NCI-H1105 (cell line): Measurements from ENCODE around the gene ARHGAP40.

ENCODE experiments used
- DNase-seq: peaks from one replicate; lab custom pipeline; 2025; lab: John Stamatoyannopoulos, UW

The ARHGAP40 gene

DNA sequence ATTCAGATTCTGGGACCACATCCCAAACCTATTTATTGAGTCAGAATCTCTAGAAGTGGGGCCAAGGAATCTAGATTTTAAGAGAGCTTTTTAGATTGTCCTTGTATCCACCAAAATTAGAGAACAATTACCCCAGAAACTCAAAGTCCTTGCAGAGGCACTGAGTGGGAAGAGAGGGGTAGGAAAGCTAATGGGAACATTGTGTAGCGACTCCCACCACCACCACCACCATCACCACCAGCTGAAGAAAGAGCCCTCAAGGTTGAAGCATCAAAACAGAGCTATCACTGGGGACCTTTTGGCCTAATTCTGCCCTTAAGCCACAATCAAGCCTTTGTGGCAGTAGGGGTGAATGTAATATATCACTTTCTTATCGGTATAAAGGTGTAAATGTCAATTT, 83.7 kb downstream of the ARHGAP40 start:
- no peak for DNase-seq

DNA sequence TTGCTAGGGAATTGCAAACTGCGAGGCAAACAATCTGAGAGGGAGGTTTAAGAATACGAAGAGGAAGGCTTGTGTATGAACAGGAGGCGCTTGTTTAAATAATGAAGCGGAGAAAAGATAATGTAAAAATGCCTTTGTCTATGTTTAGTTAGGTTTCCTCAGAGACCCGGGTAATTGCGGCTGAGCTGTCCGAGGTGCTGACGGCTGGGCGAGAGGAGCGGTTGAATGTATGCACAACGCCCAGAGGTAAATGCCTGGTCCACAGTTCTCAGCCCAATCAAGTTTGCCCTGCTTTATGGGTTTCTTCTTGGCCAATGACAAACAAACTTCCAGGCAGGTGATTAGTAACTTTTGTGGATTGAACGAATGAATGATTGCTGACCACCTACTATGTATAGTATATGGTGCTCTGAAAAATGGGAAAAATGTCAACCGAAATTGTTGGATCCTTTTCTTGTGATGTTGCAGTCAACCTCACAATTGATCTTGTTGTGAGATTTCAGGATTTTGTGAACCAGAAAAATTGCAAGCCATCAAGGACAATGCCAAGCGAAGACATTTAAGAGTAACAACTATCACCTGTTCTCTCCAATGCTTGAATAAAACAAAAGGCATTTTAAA, 84.4 kb downstream of the ARHGAP40 start:
- no peak for DNase-seq

DNA sequence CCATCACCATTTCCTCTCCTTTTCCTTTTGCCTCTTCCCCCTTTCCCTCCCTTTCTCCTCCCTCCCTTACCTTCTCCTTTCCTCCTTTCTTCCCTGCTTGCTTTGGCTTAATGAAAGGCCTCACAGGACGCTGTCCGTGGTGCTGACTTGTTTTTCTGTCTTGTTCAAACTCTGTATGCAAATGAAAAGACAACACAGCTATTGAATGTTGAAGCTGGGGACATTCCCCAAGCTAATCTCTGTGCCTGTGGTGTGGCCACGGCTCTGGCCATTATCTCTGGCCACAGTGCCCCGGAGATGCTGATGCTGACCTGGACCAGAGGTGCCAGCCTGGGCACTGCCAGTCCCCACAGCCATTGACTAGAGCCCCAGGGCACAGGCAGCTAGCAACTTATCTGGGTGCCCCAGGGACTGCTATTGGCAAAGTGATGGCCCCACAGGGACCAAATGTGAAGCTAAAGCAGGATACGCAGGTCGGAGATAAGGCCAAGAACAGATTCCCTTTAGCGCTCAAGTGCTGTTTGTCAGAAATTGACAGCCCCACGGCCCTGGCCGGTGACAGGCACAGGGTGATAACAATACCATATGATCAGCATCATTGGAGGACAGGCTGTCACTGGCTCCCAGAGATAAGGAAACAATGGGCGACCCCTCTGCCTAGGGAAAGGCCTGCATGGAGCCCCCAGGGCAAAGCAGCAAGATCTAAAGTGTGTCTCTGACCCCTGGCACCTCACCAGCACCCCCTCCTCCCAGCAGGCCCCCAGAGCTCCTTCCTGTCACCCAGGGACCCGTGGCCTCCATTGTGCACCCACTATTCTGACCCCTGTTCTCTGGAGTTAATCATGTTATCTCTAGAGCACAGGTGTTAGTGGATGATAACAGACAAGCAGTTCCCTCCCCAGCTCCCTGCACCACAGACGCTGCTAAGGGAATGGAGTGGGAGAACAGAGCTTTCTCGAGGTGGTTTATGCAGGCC, 91.1 kb downstream of the ARHGAP40 start:
- no peak for DNase-seq

DNA sequence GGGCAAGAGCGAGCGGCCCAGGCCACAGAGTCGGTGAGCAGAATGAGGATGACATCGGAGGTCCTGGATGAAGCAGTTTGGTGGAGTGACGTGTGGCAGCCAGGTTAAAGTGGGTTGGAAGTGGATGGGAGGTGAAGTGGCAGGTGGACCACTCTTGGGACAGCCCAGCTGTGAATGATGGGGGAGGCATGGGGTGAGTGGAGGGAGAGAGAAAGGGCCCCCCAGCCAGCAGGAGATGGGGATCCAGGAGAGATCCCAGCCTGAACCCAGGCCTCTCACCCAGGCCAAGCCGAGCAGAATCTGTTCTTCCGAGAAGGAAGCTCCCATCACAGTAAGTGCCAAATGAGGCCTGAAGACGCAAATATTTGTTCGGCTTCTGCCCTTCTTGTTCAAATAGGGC, 95.7 kb downstream of the ARHGAP40 start:
- DNase-seq: no peak

DNA sequence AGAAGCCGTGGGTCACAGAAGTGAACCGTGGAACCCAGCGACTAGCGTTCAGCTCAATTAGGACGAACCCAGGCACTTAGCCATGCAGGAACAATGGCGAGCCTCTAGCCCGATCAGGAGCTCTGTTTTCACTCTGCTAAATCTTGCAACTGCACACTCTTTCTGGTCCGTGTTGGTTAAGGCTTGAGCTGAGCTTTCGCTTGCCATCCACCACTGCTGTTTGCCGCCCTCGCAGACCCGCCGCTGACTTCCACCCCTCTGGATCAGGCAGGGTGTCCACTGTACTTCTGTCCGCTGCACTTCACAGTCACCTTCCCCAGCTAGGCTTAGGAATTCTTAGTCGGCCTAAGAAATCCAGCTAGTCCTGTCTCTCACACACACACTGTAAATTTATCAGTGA, 96.9 kb downstream of the ARHGAP40 start:
- no peak for DNase-seq

DNA sequence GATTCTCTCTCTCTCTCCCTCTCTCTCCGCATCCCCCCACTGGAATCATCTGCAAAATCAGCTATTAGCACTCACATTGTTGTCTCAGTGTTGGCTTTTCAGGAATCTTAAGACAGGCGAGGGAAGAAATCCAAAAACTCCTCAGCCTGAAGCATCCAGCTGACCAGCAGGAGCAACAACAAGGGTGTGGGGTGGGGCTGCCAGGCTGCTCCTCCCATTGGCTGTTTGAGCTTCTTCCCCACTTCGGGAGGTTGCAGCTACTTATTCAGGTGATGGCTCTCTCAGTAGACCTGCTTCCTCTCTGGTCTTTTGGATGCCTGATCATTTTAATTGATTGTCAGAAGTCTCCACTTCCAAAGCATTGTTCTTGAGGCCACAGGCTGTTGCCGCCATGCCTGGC, 98.5 kb downstream of the ARHGAP40 start:
- DNase-seq: no peak
